ENCODE measurements around the gene GOLGA3. TPM values are rescaled to one million over a fixed set of nuclear protein-coding genes. Genes with fewer than 3 reads are reported as not detected.

GOLGA3 gene
- total RNA-seq, 1 donor from 2014 or later, result 44.3 TPM

DNA sequence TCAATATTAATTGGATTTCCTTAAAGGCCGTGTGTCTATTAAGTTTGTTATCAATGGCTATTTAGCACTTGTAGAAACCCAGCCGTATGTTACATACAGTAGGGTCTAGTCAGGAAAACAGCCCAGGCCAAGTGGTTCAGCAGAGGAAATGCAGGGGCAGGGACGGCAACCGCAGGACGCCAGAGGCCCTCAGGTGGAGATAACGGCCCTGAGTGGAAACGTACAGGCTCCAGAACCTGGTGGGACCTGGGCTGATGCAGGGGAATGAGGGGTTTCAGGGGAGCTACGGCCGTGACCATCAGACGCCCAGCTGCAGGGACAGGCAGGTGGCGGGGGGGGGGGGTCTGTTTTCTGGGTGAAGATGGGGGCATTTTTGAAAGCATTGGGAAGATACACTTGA is 63.3 kb downstream of the GOLGA3 start:
- Mint-ChIP-seq H3K9me3 (ENCODE audit: unreplicated experiment) (no peaks in the 10 kb centered on the region), H3K4me3 (ENCODE audit: unreplicated experiment) (no peak overlapping the region), H3K27me3 (ENCODE audit: unreplicated experiment) (peaks cover 9% of the 10 kb centered on the region), H3K4me1 (ENCODE audit: unreplicated experiment) (peaks cover 30% of the 10 kb centered on the region), H3K36me3 (ENCODE audit: low read depth, unreplicated experiment) (peaks cover 13% of the 10 kb centered on the region), H3K27ac (ENCODE audit: unreplicated experiment) (no peak overlapping the region)
- TF ChIP-seq, protein P1, sequence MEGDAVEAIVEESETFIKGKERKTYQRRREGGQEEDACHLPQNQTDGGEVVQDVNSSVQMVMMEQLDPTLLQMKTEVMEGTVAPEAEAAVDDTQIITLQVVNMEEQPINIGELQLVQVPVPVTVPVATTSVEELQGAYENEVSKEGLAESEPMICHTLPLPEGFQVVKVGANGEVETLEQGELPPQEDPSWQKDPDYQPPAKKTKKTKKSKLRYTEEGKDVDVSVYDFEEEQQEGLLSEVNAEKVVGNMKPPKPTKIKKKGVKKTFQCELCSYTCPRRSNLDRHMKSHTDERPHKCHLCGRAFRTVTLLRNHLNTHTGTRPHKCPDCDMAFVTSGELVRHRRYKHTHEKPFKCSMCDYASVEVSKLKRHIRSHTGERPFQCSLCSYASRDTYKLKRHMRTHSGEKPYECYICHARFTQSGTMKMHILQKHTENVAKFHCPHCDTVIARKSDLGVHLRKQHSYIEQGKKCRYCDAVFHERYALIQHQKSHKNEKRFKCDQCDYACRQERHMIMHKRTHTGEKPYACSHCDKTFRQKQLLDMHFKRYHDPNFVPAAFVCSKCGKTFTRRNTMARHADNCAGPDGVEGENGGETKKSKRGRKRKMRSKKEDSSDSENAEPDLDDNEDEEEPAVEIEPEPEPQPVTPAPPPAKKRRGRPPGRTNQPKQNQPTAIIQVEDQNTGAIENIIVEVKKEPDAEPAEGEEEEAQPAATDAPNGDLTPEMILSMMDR (IDR thresholded peaks at IDR 0.05; ENCODE audit: unreplicated experiment), result no peak
- DNase-seq (ENCODE audit: low spot score), result no peak

DNA sequence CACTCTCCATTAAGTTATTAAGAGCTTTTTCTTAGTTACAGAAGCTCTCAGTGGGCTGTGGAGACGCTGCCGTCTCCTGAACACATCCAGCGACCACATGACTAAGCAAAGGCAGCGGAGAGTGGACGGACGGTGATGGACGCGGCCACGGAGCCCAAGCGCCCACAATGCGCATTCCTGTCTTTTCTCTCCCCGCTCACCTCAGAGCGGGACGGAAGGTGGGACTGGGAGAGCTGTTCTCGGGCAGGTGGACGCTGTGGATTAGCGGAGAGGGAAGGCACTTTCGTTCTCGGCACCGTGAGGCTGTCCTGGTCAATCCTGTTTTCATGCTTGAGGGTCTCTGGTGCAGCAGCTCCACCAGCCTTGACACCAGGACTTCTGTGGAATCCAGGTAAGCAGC is 64.4 kb downstream of the GOLGA3 start:
- peaks cover 9% of the 10 kb centered on the region for H3K27me3 Mint-ChIP-seq (ENCODE audit: unreplicated experiment)
- peaks cover 17% of the 10 kb centered on the region for H3K36me3 Mint-ChIP-seq (ENCODE audit: low read depth, unreplicated experiment)
- no peak overlapping the region for H3K27ac Mint-ChIP-seq (ENCODE audit: unreplicated experiment)
- H3K4me1 Mint-ChIP-seq (ENCODE audit: unreplicated experiment), result peaks cover 33% of the 10 kb centered on the region
- no peak for DNase-seq (ENCODE audit: low spot score)
- H3K9me3 Mint-ChIP-seq (ENCODE audit: unreplicated experiment), result no peaks in the 10 kb centered on the region
- TF ChIP-seq, protein P1 (IDR thresholded peaks at IDR 0.05; ENCODE audit: unreplicated experiment), result no peak
- H3K4me3 Mint-ChIP-seq (ENCODE audit: unreplicated experiment), result peak overlapping the region; percentile 56

DNA sequence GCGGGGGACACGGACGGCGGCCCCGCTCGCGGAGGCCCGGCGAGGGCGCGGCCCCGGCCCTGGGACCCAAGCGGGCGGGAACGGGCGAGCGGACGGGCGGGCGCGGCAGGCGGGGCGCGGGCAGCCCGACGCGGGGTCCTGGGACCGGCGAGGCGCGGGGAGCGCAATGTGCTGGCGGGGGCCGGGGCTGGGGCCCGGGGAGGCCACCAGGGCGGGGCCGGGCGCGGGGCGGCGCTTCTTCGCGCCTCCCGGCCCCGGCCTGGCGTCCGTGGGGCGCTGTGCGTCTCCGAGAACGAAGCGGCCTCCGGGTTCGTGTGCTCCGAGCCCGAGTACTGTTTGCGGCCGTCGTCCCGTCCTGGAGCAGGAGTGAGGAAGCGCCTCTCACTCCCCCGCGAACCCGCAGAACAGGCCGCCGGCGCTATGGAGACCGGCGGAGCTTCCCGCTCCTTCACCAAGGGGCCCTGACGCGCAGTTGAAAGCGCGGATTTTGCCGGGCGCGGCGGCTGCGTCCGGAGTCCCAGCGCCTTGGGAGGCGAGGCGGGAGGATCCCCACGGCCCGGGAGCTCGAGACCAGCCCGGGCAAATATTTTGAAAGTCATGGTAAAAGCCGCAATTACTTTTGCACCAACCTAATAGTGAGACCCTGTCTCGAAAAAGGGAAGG is 66.6 kb downstream of the GOLGA3 start:
- H3K27ac Mint-ChIP-seq (ENCODE audit: unreplicated experiment), result no peak overlapping the region

DNA sequence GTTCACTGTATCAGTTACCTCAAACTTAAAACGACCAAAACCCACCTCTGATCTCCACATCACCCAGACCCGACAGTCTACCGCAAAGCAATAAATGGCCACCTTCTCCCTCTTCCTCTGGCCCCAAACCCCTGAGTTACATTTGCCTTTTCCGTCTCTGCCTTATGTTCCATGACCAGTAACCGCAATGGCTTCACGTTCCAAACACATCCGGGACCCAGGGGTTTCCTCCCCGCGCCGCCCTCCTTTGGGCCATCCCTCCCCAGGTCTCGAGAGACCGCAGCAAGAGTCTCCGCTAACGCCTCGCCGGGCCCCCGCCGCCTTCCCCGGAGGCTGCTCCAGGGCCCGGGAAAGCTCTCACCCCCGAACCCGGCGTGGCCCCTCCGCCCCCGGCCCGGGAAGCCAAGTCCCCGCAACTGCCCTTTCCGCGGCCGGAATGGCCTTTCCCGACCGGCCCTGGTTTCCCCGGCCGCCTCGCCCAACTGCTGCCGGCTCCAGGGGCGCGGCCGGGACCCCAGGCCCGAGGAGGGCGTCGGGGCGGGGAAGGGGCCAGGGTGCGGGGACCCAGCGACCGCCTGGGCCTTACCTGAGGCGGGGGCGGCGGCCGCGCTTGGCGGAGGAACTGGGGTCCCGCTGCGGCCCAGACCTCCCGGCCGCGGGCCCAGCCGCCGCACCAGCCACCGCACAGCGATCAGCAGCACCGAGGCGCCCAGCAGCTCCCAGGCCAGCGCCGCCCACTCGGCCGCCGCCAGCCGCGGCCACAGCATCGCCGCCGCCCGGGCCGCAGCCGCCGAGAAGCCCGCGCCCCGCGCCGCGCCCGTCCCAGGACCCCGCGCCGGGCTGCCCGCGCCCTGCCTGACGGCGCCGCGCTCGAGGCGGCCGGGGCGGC is 67.4 kb downstream of the GOLGA3 start, which contains the start of gene ANKLE2:
ANKLE2 (minus strand) TSS at position 801 of the 889 bp plus-strand sequence; CDS start at position 767, 34 bp downstream.
- Mint-ChIP-seq H3K4me3 (ENCODE audit: unreplicated experiment) (peak within 1 kb of the TSS; percentile 99), H3K4me1 (ENCODE audit: unreplicated experiment) (peaks cover 27% of the 10 kb centered on the region), H3K27ac (ENCODE audit: unreplicated experiment) (peak within 1 kb of the TSS; percentile 93), H3K9me3 (ENCODE audit: unreplicated experiment) (no peaks in the 10 kb centered on the region), H3K36me3 (ENCODE audit: low read depth, unreplicated experiment) (peaks cover 12% of the 10 kb centered on the region), H3K27me3 (ENCODE audit: unreplicated experiment) (peaks cover 9% of the 10 kb centered on the region)
- DNase-seq (ENCODE audit: low spot score), result peak; percentile 54
- TF ChIP-seq, protein P1 (IDR thresholded peaks at IDR 0.05; ENCODE audit: unreplicated experiment), result no peak

More for the DNA sequence above, 66.6 kb downstream of the GOLGA3 start:
- Mint-ChIP-seq H3K4me1 (ENCODE audit: unreplicated experiment) (peaks cover 27% of the 10 kb centered on the region), H3K9me3 (ENCODE audit: unreplicated experiment) (no peaks in the 10 kb centered on the region), H3K36me3 (ENCODE audit: low read depth, unreplicated experiment) (peaks cover 12% of the 10 kb centered on the region), H3K4me3 (ENCODE audit: unreplicated experiment) (peak overlapping the region; percentile 88), H3K27me3 (ENCODE audit: unreplicated experiment) (peaks cover 9% of the 10 kb centered on the region)
- peak; percentile 82 for DNase-seq (ENCODE audit: low spot score)
- TF ChIP-seq, protein P1 (IDR thresholded peaks at IDR 0.05; ENCODE audit: unreplicated experiment), result no peak

Data from endothelial cell (in vitro differentiated cells).